SK-N-SH treated with all-trans-retinoic acid at 6 μM for 48 hours (cell line): ENCODE results near the gene MCEE.
"Not testable (repeated sequence)": the region's sequence is repeated elsewhere in the genome, so short reads cannot be mapped to it uniquely, and the experiment has no call there.

ENCODE experiments used
- ATAC-seq: fragments of 200-7000 bp; cut with Tn5 transposase; 3 replicates; pipeline ENCODE4 v1.9.1; 2020; ENCODE audit warnings: mild to moderate bottlenecking, moderate library complexity
- ARNTL ChIP-seq: fragments of 450-650 bp; formaldehyde crosslinking; IDR thresholded peaks from 2 replicates; pipeline ENCODE4 v1.5.0; 2020; ENCODE audit warnings: low read depth, mild to moderate bottlenecking, moderate library complexity, borderline replicate concordance
- BACH2 ChIP-seq: fragments of 250-450 bp; sonication (Bioruptor Pico); IDR thresholded peaks from 2 replicates; pipeline ENCODE4 v1.9.0; 2021; ENCODE audit warnings: mild to moderate bottlenecking, borderline replicate concordance
- CREB5 ChIP-seq: fragments of 250-450 bp; sonication (Bioruptor Pico); IDR thresholded peaks from 2 replicates; pipeline ENCODE4 v1.5.1; 2020; ENCODE audit warnings: low read depth, mild to moderate bottlenecking, moderate library complexity
- CSDC2 ChIP-seq: fragments of 250-450 bp; sonication (Bioruptor Pico); IDR thresholded peaks from 2 replicates; pipeline ENCODE4 v1.5.0; 2020; ENCODE audit warnings: mild to moderate bottlenecking, moderate library complexity
- CSRNP3 ChIP-seq: fragments of 250-450 bp; sonication (Bioruptor Pico); IDR thresholded peaks from 2 replicates; pipeline ENCODE4 v1.5.1; 2021; ENCODE audit warnings: mild to moderate bottlenecking, moderate library complexity
- GLIS3 ChIP-seq: fragments of 250-450 bp; sonication (Bioruptor Pico); IDR thresholded peaks from 2 replicates; pipeline ENCODE4 v1.5.0; 2020; ENCODE audit warnings: mild to moderate bottlenecking, moderate library complexity
- ISL1 ChIP-seq: fragments of 250-450 bp; sonication (Bioruptor Pico); IDR thresholded peaks from 2 replicates; pipeline ENCODE4 v2.1.2; 2022; ENCODE audit warnings: mild to moderate bottlenecking, moderate library complexity
- OSR1 ChIP-seq: fragments of 250-450 bp; sonication (Bioruptor Pico); IDR thresholded peaks from 2 replicates; pipeline ENCODE4 v1.8.0; 2022; ENCODE audit warnings: moderate library complexity, mild to moderate bottlenecking, inconsistent platforms
- PATZ1 ChIP-seq: fragments of 250-450 bp; sonication (Bioruptor Pico); IDR thresholded peaks from 2 replicates; pipeline ENCODE4 v1.8.0; 2020; ENCODE audit warnings: mild to moderate bottlenecking, moderate library complexity, borderline replicate concordance
- POU6F1 ChIP-seq: fragments of 250-450 bp; sonication (Bioruptor Pico); IDR thresholded peaks from 2 replicates; pipeline ENCODE4 v1.8.0; 2021; ENCODE audit warnings: low read depth, mild to moderate bottlenecking, moderate library complexity, borderline replicate concordance
- PPARA ChIP-seq: fragments of 250-450 bp; sonication (Bioruptor Pico); IDR thresholded peaks from 2 replicates; pipeline ENCODE4 v1.5.0; 2020; ENCODE audit warnings: mild to moderate bottlenecking, borderline replicate concordance
- RARB ChIP-seq: fragments of 250-450 bp; sonication (Bioruptor Pico); IDR thresholded peaks from 2 replicates; pipeline ENCODE4 v1.8.0; 2021; ENCODE audit warnings: mild to moderate bottlenecking, moderate library complexity
- SNAI2 ChIP-seq: fragments of 250-450 bp; sonication (Bioruptor Pico); IDR thresholded peaks from 2 replicates; pipeline ENCODE4 v1.5.0; 2020; ENCODE audit warnings: mild to moderate bottlenecking, moderate library complexity
- TCF4 ChIP-seq: fragments of 250-450 bp; sonication (Bioruptor Pico); IDR thresholded peaks from 2 replicates; pipeline ENCODE4 v1.8.0; 2021; ENCODE audit warnings: mild to moderate bottlenecking, moderate library complexity, borderline replicate concordance
- TOX ChIP-seq: fragments of 250-450 bp; sonication (Bioruptor Pico); IDR thresholded peaks from 2 replicates; pipeline ENCODE4 v1.8.0; 2021; ENCODE audit warnings: mild to moderate bottlenecking, moderate library complexity, borderline replicate concordance
- ZC3H10 ChIP-seq: fragments of 250-450 bp; sonication (Bioruptor Pico); IDR thresholded peaks from 2 replicates; pipeline ENCODE4 v1.5.1; 2021; ENCODE audit warnings: mild to moderate bottlenecking, moderate library complexity
- ZFP3 ChIP-seq: fragments of 250-450 bp; sonication (Bioruptor Pico); IDR thresholded peaks from 2 replicates; pipeline ENCODE4 v1.5.0; 2020; ENCODE audit warnings: mild to moderate bottlenecking, moderate library complexity
- ZFP30 ChIP-seq: fragments of 450-650 bp; formaldehyde crosslinking; IDR thresholded peaks from 2 replicates; pipeline ENCODE4 v1.5.0; 2022; ENCODE audit warnings: mild to moderate bottlenecking, moderate library complexity
- ZNF70 ChIP-seq: fragments of 450-650 bp; formaldehyde crosslinking; IDR thresholded peaks from 2 replicates; pipeline ENCODE4 v1.5.0; 2020; ENCODE audit warnings: mild to moderate bottlenecking, moderate library complexity
- ZNF8 ChIP-seq: fragments of 450-650 bp; formaldehyde crosslinking; IDR thresholded peaks from 2 replicates; pipeline ENCODE4 v1.5.0; 2020; ENCODE audit warnings: mild to moderate bottlenecking, moderate library complexity

The MCEE gene

GRCh38 chr2:71113843-71114242 is 16.2 kb downstream of the MCEE start:
- ATAC-seq, result no peak
- no peak for TF ChIP-seq PPARA
- no peak for TF ChIP-seq PATZ1 (CRISPR knock-in tag)
- TF ChIP-seq TCF4 (CRISPR knock-in tag), result no peak
- TF ChIP-seq ZNF70 (CRISPR knock-in tag), result no peak
- TF ChIP-seq SNAI2 (CRISPR knock-in tag), result no peak
- TF ChIP-seq ZNF8 (CRISPR knock-in tag), result no peak
- no peak for TF ChIP-seq TOX (CRISPR knock-in tag)
- TF ChIP-seq POU6F1, result no peak

GRCh38 chr2:71108091-71108490 is 21.9 kb downstream of the MCEE start:
- ATAC-seq, result no peak
- TF ChIP-seq POU6F1 (no peak), TCF4 (CRISPR knock-in tag) (no peak), ZFP30 (no peak), GLIS3 (CRISPR knock-in tag) (no peak), SNAI2 (CRISPR knock-in tag) (no peak), PPARA (no peak), ZFP3 (CRISPR knock-in tag) (no peak), TOX (CRISPR knock-in tag) (no peak), ZC3H10 (CRISPR knock-in tag) (no peak), ZNF70 (CRISPR knock-in tag) (no peak), OSR1 (CRISPR knock-in tag) (no peak)

- ATAC-seq, result not testable (repeated sequence)
These were observed 23.6 kb downstream of the MCEE start for GRCh38 chr2:71106463-71106862.

- no peak for TF ChIP-seq TCF4 (CRISPR knock-in tag)
- TF ChIP-seq ZNF8 (CRISPR knock-in tag), result no peak
- no peak for TF ChIP-seq POU6F1
- no peak for TF ChIP-seq ISL1 (CRISPR knock-in tag)
- TF ChIP-seq ZNF70 (CRISPR knock-in tag), result no peak
- no peak for TF ChIP-seq TOX (CRISPR knock-in tag)
- TF ChIP-seq RARB (CRISPR knock-in tag), result no peak
- TF ChIP-seq CREB5 (CRISPR knock-in tag), result no peak
- TF ChIP-seq CSRNP3 (CRISPR knock-in tag), result no peak
- no peak for TF ChIP-seq ZFP30
- no peak for TF ChIP-seq ARNTL (CRISPR knock-in tag)
- TF ChIP-seq PPARA, result no peak
- no peak for TF ChIP-seq ZC3H10 (CRISPR knock-in tag)
- TF ChIP-seq GLIS3 (CRISPR knock-in tag), result no peak
- no peak for TF ChIP-seq BACH2
- TF ChIP-seq ZFP3 (CRISPR knock-in tag), result no peak
- TF ChIP-seq CSDC2, result no peak
- ATAC-seq, result no peak
These were observed 26.2 kb downstream of the MCEE start for GRCh38 chr2:71103809-71104208.
